GM21526 (cell line): ENCODE data around the gene PPP2R5D.

Experiments
- ATAC-seq: cut with Tn5 transposase; IDR thresholded peaks from one replicate; pipeline ENCODE4 v1.9.1; 2021; ENCODE audit warnings: moderate library complexity; ENCODE audit not compliant: unreplicated experiment, low FRiP score

Gene PPP2R5D

GRCh38 chr6:43052842-43053544, 68.6 kb downstream of the PPP2R5D start:
- peak; percentile 7 for ATAC-seq

GRCh38 chr6:43053545-43054205, 69.3 kb downstream of the PPP2R5D start, which contains the start of gene CUL7:
Gene CUL7 (minus strand): TSS chr6:43053851. CDS start chr6:43052788, 1,063 bp downstream.
- ATAC-seq = peak; percentile 74

- ATAC-seq = no peak
Observed at GRCh38 chr6:43054206-43054943, 70.0 kb downstream of the PPP2R5D start.

GRCh38 chr6:43055966-43056365, 71.6 kb downstream of the PPP2R5D start:
- no peak for ATAC-seq

GRCh38 chr6:43058531-43058930, 74.2 kb downstream of the PPP2R5D start:
- ATAC-seq = no peak

GRCh38 chr6:43059168-43060033, 75.0 kb downstream of the PPP2R5D start, which contains the start of the genes KLC4 and MRPL2:
Gene KLC4 (plus strand): TSS chr6:43059631. CDS start chr6:43061336, 1,705 bp downstream.
Gene MRPL2 (minus strand): TSS chr6:43059434. CDS start chr6:43059381, 53 bp downstream.
- peak; percentile 76 for ATAC-seq

GRCh38 chr6:43060034-43060754, 75.8 kb downstream of the PPP2R5D start:
- no peak for ATAC-seq

GRCh38 chr6:43060755-43061633, 76.6 kb downstream of the PPP2R5D start:
- no peak for ATAC-seq

- ATAC-seq = no peak
Observed at GRCh38 chr6:43061861-43062260, 77.5 kb downstream of the PPP2R5D start.
